Muscle of arm (tissue), 12 donors: ENCODE results near the gene RASSF1. TPM values are rescaled to one million over a fixed set of nuclear protein-coding genes. Genes with fewer than 3 reads are reported as not detected.

ENCODE experiments used
- DNase-seq: peaks from one replicate; pipeline ENCODE4 v3.0.0-alpha.2; 2013
- polyA plus RNA-seq, 12 donors: library from polyadenylated mRNA; unstranded; fragments of 120-200 nt; gene quantifications; one replicate each; pipeline ENCODE4 v1.2.1, GENCODE V29; 2013; ENCODE audit not compliant: insufficient read length in 12 of 12

RASSF1 gene
- polyA plus RNA-seq, 12 donors: 26.1 to 42.4 (median 33.0) TPM; not detected in 1

DNA sequence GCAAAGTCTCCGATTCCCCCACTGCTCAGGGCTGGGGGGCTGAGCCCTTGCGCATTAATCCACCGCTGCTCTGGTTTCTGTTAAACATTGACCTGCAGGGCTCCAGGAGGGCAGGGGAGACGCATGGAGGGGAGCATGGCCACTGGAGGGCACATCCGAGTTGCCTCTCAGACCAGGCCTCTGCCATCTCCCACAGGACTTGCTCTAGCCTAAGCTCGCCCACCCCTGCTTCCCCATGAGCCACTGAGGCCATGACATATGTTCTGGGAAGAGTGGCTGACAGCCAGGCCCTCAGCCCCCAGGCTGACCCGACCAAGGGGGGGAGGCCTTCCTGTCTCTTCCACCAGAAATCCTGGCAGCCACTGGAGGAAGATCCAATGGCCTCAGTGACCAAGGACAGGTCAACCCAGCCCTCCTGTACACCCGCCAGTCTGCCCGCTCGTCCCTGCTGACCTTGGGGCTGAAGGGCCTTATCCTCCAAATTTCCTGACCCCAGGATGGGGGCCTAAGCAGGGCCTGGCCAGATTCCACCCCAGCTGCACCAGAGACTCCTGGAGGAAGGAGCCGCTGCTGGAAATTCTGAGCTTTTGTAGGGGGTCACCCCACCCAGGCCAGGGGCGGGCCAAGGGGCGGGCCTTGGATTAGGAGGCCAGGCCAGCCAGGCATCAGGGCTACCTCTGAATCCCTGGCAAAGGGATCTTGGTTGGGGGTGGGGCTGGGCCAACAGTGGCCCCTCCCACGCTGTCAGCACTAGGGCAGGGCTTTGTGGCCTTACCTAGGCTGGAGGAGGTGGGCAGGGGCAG is 37.4 kb downstream of the RASSF1 start, which contains the start of gene HYAL1:
TSS of gene HYAL1 (minus strand) at position 562 of the 803 bp plus-strand sequence. CDS start 618 bp downstream, outside the sequence.
- no peak for DNase-seq

DNA sequence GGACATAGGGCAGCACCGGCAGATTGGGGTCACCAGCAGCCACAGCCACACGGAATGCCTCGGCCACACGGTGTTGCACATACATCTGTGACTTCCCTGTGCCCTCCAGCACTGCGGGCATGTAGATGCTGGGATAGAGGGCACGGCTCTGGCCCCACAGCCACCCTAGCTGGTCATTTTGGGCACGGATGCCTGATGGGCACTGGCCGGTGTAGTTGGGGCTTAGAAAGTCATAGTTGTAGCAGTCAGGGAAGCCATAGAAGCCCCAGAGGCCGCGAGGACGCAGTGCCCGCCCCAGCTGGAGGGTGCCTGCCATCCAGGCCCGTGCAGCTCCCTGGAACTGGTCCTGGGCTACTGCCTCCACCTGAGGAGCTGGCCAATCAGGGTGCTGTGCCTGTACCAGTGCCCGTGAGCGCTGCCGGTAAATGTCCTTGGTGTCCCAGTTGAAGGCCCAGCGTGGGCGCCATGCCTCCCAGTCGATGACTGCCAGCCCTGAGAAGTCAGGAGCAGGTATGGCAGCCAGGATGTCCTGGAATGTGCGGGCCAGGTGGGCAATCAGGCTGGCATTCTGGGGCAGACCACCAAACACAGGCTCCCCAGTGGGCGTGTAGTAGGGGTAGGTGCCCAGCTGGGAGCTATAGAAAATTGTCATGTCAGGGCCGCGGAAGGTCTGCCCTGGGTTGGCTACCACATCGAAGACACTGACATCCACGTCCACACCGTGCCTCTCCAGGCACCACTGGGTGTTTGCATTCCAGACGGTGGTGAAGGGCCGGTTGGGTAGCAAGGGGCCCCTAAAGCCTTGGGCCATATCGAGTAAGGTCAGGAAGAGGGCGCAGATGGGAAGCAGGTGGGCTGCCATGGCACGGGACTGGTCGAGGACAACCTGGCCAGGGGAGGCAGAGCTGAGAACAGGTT is 38.3 kb downstream of the RASSF1 start:
- DNase-seq: no peak

DNA sequence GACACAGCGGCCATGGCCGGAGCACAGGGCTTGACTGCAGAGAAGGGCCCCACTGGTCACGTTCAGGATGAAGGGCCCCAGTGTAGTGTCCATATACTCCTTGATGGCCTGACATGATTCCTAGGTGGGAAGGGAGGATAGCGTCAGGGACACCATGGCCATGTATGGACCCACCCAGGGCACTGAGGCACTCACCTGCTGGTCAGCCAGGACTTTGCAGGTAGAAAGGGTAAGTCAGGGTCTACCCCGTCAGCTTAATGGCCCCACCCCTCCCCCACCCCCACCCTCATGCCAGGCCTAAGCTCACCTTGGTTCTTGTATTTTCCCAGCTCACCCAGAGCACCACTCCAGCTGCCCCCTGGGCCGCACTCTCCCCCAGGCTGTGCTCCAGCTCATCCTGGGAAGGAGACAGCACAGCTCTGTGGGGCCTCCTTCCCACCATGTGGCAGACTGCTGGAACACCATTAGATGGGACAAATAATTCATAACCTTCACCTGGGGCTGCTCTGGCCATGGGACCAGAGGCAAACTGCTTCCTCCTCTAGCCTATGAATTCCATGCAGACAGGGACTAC is 39.9 kb downstream of the RASSF1 start:
- DNase-seq: no peak

DNA sequence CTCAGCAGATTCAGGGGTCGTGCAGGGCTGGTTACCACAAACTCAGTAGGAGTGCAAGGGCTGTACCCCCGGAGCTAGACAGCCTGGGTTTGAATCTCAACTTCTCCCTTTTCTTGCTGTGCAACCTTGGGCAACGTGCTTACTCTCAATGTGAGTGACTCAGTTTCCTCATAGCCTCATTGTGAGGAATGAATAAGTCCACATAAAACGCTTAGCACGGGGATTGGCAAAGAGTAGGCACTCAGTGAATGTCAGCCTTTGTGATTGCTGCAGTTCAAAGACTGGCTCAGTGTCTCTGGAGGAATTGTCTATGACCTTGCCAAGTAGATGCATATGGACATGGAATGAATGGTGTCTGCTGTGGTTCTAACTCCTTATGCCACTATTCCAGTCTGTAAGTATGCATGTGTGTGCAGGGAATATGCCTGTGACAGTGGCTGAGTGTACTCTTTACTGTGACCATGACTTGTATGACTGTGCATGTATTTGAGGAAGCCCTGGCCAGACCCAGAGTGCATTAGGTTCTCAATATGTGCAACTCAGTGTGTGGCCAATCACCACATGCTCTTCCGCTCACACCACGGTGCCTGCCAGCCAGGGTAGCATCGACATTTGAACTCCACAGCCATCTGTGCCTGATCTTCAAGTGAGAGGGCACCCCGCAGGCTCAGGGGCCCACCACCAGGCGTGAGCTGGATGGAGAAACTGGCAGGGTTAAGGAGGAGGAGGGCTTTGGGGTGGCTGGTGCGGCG is 40.5 kb downstream of the RASSF1 start:
- no peak for DNase-seq

DNA sequence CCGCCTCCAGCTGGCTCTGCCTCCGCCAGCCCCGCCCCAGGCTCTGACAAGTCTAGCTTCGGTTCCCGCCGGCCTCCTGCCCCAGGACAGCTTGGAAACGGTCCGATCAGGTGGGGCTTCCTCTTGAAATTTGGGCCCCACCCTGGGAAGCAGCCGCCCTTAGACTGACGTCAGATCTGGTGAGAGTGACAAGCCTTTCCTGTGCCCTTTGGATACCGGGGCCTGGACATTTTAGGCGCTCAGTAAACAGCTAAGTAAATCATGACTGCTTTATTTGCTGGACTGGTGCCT is 41.1 kb downstream of the RASSF1 start:
- no peak for DNase-seq

DNA sequence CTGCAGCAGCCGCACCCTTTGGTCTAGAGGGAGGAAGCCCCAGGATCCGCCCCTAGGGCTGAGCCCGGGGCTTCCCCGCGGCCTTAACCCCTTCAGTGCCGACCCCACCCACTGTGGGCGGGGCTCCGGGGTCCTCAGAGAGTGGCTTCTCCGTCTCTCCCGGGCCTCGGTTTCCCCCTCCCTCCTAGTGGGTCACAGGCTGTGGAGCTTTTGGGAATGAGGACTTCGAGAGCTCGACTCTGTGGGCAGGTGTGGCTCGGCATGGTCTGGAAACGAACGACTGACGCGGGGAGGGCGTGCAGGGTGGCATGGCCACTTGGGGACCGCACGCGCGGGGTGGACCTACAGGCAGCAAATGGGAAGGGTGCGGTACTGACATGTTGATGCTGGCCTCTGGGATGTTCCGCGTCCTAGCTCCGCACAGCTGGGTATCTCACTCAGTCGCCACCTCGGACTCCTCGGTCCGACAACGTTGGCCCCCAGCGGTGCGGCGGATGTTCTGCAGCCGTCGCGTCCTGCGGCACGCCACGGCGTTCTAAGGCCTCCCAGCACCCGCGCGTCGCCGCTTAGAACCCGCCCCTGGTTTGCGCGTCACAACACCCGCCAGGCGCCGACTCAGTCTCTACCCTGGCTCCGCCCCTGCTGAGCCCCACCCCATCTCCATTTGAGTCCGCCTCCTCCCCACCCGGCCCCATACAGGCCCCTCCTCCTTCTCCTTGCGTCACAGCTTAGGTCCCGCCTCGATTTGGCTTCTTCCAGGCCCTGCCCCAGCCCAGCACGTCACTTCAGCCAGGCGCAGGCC is 41.6 kb downstream of the RASSF1 start, which contains the start of the genes HYAL3 and NAA80:
TSS of gene HYAL3 (minus strand) at position 570 of the 802 bp plus-strand sequence. CDS start 3,803 bp downstream, outside the sequence.
TSS of gene NAA80 (minus strand) at position 570 of the 802 bp plus-strand sequence. CDS start 1,942 bp downstream, outside the sequence.
- peak; percentile 100 for DNase-seq

DNA sequence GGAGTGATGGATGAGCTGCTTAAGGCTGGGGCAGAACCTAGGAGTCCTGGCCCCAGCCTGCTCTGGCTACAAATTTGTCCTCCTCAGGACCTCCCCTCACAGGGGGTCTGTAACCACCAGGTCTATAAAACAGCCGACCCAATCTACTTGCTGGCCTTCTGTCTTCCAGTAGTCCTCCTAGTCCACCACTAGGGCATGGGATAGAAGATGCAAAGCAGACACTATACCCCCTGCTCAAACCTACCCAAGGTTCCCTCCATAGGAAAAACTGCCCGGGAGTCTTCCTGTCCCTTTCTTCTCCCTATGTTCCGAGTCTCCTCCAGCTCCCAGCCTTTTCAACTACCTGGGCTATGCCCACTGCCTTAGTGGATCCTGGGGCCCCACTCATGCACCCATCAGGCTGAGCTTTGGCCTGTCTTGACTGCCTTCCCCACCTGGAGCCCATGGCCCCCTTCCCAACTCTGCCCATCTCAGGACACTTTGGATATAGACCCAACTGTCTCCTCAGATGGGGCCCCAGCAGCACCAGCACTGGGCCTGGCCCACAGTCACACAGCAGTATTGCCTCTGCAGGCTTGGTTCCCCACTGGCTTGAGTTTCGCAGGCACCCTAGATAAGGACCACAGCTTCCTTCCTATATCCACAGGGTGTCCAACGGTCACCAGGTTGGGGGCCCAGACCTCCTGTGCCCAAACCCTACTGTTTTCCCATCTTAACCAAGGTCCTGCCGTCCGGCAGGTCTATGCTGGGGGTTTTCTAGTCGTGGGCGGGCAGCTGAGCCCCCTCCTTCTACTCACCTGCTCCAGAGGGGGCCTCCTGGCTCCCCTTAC is 42.5 kb downstream of the RASSF1 start:
- DNase-seq: no peak

DNA sequence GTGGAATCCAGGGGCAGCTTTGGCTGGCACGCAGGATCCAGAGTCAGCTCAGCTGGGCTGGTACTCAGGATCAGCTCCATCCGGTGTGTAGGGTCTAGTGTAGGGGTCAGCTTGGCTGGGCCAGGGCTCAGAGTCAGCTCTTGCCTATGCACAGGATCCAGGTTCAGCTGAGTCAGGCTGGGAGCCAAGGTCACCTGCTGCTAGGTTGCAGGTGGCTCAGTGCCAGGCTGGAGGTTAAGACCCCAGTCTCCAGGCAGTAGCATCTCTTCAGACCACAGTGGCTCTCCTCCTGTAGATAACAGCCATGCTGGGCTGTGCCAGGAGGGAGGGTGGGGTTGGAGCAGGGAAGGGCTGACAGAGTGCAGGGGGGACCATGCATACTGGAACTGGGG is 43.3 kb downstream of the RASSF1 start:
- no peak for DNase-seq

DNA sequence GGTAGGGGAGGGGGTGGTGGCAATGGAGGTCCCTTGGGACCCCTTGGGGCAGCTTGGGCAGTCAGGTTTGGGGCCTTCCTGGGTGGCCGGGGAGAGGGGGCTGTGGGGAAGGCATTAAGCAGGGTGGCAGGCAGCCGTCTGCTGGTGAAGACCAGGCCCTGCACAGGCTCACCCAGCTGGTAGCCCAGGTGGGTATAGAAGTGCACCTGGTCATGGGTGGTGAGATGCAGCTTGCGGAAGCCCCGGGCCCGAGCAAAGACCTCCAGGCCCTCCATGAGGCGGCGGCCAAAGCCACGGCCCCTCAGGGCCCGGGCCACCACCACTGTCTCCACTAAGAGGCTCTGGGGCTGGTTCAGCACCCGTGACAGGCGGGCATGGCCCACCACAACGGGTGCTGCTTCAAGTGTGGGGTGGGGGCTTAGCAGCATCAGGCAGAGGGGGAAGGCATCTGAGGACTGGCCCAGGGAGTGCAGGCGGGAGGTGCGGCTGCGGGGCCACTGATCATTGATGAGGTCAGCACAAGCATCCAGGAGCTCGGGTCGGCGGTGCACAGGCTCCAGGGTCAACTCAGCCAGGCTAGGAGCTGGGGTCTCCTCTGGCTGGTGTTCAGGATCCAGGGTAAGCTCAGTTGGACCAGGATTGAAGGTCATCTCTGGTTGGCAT is 43.8 kb downstream of the RASSF1 start:
- DNase-seq: no peak

DNA sequence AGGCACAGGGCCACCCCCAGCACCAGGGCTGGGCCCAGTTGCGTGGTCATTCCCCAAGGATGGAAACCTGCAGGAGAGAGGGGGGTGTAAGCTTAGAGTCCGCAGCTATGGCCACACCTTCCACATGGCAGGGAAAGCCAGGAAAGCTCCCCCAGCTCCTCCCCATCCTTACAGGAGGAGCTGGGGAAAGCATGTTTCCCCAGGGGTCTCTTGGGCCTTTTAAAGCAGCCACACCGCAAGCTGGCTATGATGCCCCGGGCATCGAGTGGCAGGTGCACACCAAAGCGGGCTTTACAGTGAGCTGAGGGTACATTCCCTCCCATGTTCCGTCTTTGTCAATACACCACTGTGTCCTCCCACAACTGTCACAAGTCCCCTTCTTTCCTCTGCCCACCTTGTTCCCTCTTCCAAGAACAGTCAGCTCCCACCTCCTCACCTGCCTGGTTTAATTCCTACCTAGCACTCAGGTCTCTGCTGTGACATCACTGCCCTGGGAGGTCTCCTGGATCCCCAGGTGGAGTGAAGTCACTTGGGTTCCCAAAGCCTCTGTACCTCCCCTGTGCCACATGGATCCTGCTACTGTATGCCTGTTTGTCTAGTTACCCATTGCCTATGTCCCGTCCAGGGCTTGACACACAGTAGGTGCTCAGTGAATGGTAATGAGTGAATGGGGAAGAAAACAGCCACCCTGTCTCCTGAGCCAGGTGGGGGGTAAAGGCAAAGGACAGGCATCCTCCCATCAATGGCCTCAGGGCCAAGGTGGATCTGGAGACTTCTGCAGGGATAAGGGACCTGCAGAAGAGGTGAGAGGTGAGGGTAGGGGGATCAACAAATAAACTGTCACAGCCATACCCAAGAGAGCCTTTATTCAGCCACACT is 44.8 kb downstream of the RASSF1 start:
- no peak for DNase-seq

DNA sequence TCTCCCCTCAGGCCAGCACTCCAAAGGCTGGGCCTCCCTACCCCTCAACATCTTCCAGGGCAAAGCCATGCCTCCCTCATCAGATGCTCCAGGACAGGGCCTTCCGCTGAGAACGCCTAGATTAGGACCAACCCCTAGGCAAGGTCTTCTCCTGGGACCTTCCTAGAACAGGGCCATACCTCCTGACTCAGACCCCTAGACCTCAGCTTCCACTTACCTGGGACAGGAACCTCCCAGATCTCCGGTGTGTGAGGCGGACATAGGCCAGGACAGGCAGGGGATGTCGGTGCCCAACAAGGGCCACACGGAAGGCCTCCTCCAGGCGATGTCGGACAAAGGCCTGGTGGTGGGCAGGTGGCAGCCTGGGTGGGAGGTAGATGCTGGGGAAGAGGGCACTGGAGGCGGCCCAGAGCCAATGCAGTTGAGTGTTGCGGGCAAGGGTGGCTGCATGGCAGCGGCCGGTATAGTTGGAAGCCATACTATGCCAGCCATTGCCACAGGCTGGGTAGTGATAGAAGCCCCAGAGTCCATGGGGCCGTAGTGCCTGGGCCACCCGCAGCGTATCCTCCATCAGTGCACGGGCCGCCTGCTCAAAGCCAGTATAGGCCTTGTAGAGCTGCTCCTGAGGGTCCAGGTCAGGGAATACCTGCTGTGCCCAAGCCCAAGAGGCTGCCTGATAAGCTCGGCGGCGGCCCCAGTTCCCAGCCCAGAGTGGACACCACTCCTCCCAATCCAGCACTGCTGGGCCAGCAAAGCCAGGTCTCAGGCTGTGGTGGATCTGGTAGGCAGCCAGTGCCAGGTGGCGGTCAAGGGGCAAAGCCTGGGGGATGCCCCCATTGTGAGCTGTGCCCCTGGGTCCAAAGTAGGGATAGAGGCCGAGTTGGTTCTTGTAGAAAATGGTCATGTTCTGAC is 45.9 kb downstream of the RASSF1 start:
- DNase-seq: no peak

DNA sequence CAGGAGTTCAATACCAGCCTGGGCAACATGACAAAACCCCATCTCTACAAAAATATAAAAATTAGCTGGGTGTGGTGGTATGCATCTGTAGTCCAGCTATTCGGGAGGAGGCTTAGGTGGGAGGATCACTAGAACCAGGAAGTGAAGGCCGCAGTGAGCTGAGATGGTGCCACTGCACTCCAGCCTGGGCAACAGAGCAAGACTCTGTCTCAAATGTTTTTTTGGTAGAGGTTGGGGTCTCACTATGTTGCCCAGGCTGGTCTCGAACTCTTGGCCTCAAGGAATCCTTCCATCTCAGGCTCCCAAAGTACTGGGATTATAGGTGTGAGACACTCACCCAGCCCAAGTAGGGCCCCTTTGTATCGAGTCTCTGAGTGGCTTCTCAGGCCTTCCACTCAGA is 46.5 kb downstream of the RASSF1 start:
- DNase-seq: no peak

DNA sequence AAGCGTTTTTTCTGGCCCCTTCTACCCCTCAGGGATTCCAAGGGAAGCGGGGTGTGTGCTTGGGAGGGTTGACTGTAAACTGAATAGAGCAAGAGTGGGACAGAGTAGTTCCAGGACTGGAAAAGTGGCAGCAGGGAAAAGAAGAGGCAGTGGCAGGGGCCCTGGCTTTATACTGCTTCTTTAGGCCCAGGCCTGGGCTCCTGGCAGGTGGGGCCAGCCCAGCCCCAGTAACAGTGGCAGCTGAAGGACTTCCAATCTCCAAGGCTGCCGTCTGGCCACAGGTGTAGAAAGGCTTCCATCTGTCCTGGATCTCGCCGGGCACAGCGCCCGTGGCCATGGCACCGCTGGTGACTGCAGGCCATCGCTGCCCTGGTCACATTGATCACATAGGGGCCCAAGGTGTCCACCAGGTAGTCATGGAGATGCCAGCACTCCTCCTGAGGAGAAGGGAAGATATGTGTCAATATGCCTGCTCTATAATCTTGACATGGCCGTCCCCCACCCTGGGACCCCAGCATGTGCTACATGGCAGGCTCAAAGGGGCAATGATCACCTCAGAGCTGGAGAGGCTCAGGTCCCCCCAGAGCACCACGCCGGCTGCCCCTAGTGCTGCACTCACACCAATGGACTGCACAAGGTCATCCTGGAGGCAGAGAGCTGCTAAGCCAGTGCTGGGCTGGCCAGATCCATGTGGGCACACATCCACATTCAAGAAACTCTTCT is 47.4 kb downstream of the RASSF1 start:
- no peak for DNase-seq

DNA sequence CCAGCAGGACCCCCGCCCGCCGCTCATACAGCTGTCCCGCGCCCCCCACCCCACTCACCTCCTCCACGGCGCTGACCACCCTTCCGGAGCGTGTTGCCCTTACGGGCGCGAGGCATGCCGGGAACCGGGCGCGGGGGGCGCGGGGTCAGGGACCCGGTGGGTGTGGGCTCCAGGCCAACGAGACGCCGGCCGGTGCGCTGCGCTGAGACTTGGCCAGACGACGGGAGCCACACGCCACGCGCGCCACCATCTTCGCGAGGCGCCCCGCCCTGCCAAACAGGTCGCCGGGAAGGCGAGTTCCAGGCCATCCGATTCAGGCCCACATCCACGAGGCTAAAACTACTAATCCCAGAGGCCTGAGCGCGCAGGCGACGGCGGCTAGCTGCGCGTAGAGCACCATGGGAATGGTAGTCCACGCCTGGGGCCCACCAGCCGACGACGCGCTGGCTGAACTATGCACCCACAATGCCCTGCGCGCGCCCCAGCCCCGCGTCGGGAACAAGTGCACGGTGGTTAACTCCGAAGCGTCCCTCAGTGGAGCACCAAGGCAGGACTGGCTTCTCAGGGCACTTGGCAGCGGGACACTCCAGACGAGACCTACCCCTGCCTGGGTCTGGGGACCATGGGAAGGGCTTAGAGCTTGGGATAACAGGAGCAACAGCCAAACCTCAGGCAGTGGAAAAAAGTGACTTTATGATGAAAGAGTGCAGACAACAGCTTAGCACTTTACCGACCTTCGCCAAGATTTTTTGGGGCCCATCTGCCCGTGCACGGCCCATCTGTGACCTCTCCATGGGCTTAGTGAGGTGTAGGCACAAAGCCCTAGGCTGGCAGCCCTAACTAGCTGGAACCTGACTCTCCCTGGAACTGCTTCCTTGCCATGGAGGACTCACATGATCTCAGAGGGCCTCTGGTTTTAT is 48.2 kb downstream of the RASSF1 start, which contains the start of gene IFRD2:
TSS of gene IFRD2 (minus strand) at position 271 of the 920 bp plus-strand sequence. CDS start at position 116, 155 bp downstream.
- DNase-seq: peak; percentile 98

DNA sequence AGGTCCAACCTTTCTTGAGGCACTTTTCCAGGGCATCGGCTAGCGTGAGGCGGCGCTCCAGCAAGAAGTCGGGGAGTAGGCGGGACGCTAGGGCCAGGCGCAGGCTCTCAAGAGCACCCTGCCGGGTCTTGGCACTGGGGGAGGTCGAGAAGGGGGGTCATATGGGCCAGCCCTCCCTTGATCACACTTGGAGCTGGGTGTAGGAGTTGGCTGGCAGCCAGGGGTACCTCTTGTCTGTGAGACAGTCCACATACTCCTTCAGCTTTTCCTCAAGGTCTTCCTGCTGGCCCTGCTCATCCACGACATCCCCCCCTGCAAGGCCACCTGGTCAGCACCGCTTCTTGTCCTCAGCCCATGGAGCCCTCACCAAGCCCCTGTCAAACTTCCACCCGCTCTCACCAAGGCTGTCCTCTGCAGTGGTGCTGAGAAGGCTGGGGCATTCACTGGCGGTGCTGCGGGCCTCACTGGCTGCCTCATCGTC is 50.4 kb downstream of the RASSF1 start:
- DNase-seq: no peak
